ENCODE data around the gene MRGPRD. TPM values are rescaled to one million over a fixed set of nuclear protein-coding genes. Genes with fewer than 3 reads are reported as not detected.

The MRGPRD gene
- total RNA-seq, 1 experiment from 2014 or later, result not detected

DNA sequence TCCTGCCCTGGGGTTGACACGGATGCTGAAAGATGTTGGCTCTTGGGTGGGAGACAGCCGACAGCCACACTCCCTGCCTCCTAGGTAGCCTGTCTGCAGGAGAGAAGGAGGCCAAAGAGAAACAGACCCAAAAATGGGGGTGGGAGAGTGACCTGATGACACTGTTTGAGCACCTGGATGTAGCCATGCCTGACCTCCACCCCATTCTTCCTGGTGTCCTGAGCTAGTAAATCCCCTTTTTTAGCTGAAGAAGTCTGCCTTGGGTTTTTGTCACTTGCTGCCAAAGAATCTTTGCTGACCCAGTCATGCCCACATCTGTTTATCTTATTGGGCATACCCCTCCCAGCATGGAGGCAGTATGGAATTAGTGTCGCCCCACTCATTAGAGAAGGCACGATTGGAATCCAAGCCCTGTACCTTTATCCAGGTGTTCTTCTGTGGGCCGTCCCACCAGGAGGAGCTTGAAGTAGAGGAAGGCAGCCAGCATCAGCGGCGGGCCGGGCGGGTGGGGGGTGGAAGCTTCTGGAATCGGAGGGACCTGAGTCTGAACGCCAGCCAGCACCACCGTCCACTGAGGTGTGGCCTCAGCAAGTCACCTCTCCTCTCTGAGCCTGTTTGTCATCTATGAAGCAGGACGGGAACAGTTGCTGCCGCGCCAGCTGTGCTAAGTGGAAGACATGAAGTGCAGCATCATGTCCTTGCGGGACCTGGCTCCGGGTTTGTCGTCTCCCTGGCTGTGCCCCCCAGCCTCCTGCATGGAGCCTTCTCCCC, 39.3 kb downstream of the MRGPRD start:
- CTCF ChIA-PET, result interaction anchor here (0.6 to 3.1 kb wide), 4 partner anchors 9 to 143 kb away, joined by 3 to 16 read pairs (median 4); no protein-coding TSS in a partner anchor
- H3K27ac Mint-ChIP-seq, result no peak overlapping the region

DNA sequence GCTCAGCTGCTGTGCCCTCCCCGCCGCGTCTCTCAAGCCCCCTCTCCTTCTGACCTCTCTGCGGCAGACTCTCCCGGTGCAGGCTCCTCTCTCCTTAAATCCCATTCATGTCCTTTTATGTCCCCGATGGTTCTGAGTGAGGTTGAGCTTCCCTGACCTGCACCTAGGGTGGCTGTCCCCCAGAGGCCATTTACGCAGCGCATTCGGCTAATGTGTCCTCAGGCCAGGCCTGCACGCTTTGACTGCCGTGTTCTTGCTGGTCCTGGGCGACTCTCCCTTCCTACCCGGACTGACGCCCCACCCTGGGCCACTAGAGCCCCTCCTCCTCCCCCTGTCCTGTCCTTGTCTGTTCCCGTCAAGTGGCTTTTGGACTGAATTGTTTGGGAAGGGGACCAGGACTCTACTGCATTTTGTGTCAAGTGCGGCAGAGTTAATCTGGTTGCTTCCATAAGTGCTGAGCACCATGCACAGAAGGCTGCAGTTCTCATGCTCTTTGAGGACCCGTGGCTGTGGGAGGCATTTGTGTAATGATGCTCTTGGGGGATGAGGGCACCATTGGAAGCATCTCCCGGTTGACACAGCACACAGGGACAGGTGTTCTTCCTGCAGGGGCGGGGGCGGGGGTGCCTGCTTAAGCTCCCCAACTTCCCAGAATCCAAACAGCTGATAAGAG, 40.0 kb downstream of the MRGPRD start:
- Mint-ChIP-seq H3K27me3 (ENCODE audit: low read depth) (no peaks in the 10 kb centered on the region), H3K4me1 (no peaks in the 10 kb centered on the region), H3K4me3 (no peak overlapping the region), H3K36me3 (peaks cover 9% of the 10 kb centered on the region; the same call in 1 of the 2 replicates), H3K27ac (no peak overlapping the region), H3K9me3 (no peaks in the 10 kb centered on the region)
- POLR2A ChIA-PET, result no interaction called here
- ATAC-seq, result no peak
- DNase-seq (ENCODE audit: low spot score), result no peak
- CTCF ChIA-PET, result interaction anchor here (1.2 to 3.1 kb wide), 3 partner anchors 10 to 51 kb away, joined by 5 to 16 read pairs (median 7); no protein-coding TSS in a partner anchor
- TF ChIP-seq CBFB (CRISPR knock-in tag; IDR thresholded peaks at IDR 0.05; ENCODE audit: low read depth) (no peak), ATF1 (CRISPR knock-in tag; IDR thresholded peaks at IDR 0.05) (no peak), MLX (CRISPR knock-in tag; IDR thresholded peaks at IDR 0.05) (no peak), TEAD1 (CRISPR knock-in tag; IDR thresholded peaks at IDR 0.05) (no peak), ESRRA (CRISPR knock-in tag; IDR thresholded peaks at IDR 0.05; ENCODE audit: borderline replicate concordance) (no peak), NFYB (CRISPR knock-in tag; conservative IDR thresholded peaks at IDR 0.05; ENCODE audit: low read depth) (no peak), NR1H2 (CRISPR knock-in tag; IDR thresholded peaks at IDR 0.05) (no peak), MXD4 (CRISPR knock-in tag; IDR thresholded peaks at IDR 0.05; ENCODE audit: borderline replicate concordance) (no peak), ZNF232 (CRISPR knock-in tag; IDR thresholded peaks at IDR 0.05) (no peak), NR3C1 (CRISPR knock-in tag; conservative IDR thresholded peaks at IDR 0.05; ENCODE audit: low read depth) (no peak)
- TF ChIP-seq, protein P1, sequence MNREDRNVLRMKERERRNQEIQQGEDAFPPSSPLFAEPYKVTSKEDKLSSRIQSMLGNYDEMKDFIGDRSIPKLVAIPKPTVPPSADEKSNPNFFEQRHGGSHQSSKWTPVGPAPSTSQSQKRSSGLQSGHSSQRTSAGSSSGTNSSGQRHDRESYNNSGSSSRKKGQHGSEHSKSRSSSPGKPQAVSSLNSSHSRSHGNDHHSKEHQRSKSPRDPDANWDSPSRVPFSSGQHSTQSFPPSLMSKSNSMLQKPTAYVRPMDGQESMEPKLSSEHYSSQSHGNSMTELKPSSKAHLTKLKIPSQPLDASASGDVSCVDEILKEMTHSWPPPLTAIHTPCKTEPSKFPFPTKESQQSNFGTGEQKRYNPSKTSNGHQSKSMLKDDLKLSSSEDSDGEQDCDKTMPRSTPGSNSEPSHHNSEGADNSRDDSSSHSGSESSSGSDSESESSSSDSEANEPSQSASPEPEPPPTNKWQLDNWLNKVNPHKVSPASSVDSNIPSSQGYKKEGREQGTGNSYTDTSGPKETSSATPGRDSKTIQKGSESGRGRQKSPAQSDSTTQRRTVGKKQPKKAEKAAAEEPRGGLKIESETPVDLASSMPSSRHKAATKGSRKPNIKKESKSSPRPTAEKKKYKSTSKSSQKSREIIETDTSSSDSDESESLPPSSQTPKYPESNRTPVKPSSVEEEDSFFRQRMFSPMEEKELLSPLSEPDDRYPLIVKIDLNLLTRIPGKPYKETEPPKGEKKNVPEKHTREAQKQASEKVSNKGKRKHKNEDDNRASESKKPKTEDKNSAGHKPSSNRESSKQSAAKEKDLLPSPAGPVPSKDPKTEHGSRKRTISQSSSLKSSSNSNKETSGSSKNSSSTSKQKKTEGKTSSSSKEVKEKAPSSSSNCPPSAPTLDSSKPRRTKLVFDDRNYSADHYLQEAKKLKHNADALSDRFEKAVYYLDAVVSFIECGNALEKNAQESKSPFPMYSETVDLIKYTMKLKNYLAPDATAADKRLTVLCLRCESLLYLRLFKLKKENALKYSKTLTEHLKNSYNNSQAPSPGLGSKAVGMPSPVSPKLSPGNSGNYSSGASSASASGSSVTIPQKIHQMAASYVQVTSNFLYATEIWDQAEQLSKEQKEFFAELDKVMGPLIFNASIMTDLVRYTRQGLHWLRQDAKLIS (CRISPR knock-in tag; IDR thresholded peaks at IDR 0.05; ENCODE audit: borderline replicate concordance), result no peak

More for the DNA sequence above, 39.3 kb downstream of the MRGPRD start:
- H3K27me3 Mint-ChIP-seq (ENCODE audit: low read depth), result no peaks in the 10 kb centered on the region
- H3K9me3 Mint-ChIP-seq, result no peaks in the 10 kb centered on the region
- POLR2A ChIA-PET, result no interaction called here
- no peaks in the 10 kb centered on the region for H3K4me1 Mint-ChIP-seq
- TF ChIP-seq, protein P1 (CRISPR knock-in tag; IDR thresholded peaks at IDR 0.05; ENCODE audit: borderline replicate concordance), result no peak
- TF ChIP-seq, protein P2, sequence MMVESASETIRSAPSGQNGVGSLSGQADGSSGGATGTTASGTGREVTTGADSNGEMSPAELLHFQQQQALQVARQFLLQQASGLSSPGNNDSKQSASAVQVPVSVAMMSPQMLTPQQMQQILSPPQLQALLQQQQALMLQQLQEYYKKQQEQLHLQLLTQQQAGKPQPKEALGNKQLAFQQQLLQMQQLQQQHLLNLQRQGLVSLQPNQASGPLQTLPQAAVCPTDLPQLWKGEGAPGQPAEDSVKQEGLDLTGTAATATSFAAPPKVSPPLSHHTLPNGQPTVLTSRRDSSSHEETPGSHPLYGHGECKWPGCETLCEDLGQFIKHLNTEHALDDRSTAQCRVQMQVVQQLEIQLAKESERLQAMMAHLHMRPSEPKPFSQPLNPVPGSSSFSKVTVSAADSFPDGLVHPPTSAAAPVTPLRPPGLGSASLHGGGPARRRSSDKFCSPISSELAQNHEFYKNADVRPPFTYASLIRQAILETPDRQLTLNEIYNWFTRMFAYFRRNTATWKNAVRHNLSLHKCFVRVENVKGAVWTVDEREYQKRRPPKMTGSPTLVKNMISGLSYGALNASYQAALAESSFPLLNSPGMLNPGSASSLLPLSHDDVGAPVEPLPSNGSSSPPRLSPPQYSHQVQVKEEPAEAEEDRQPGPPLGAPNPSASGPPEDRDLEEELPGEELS (CRISPR knock-in tag; IDR thresholded peaks at IDR 0.05), result no peak
- no peak for TF ChIP-seq MAX (CRISPR knock-in tag; IDR thresholded peaks at IDR 0.05)
- no peak for TF ChIP-seq PRRX2 (CRISPR knock-in tag; IDR thresholded peaks at IDR 0.05)
- no peak for TF ChIP-seq ATF1 (CRISPR knock-in tag; IDR thresholded peaks at IDR 0.05)
- no peak for TF ChIP-seq NFYB (CRISPR knock-in tag; conservative IDR thresholded peaks at IDR 0.05; ENCODE audit: low read depth)
- TF ChIP-seq, protein P3, sequence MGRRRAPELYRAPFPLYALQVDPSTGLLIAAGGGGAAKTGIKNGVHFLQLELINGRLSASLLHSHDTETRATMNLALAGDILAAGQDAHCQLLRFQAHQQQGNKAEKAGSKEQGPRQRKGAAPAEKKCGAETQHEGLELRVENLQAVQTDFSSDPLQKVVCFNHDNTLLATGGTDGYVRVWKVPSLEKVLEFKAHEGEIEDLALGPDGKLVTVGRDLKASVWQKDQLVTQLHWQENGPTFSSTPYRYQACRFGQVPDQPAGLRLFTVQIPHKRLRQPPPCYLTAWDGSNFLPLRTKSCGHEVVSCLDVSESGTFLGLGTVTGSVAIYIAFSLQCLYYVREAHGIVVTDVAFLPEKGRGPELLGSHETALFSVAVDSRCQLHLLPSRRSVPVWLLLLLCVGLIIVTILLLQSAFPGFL (CRISPR knock-in tag; IDR thresholded peaks at IDR 0.05; ENCODE audit: borderline replicate concordance), result no peak
- TF ChIP-seq SOX15 (CRISPR knock-in tag; IDR thresholded peaks at IDR 0.05), result no peak
- no peak for TF ChIP-seq ZNF317 (CRISPR knock-in tag; IDR thresholded peaks at IDR 0.05; ENCODE audit: borderline replicate concordance, low read depth)
- no peak for TF ChIP-seq NR1H2 (CRISPR knock-in tag; IDR thresholded peaks at IDR 0.05)
- no peak for TF ChIP-seq GABPB1 (CRISPR knock-in tag; IDR thresholded peaks at IDR 0.05)
- TF ChIP-seq TCF7 (CRISPR knock-in tag; IDR thresholded peaks at IDR 0.05; ENCODE audit: low read depth), result no peak
- TF ChIP-seq GTF2I (CRISPR knock-in tag; conservative IDR thresholded peaks at IDR 0.05), result no peak
- no peak for TF ChIP-seq KAT7 (CRISPR knock-in tag; IDR thresholded peaks at IDR 0.05; ENCODE audit: borderline replicate concordance)
- DNase-seq (ENCODE audit: low spot score) (no peak), ATAC-seq (no peak)
- H3K4me3 Mint-ChIP-seq, result no peak overlapping the region
- peaks cover 9% of the 10 kb centered on the region; the same call in 1 of the 2 replicates for H3K36me3 Mint-ChIP-seq

Data from WTC11 (cell line).